Uterus (tissue), 4 donors: ENCODE measurements around the gene MYH14. TPM values are rescaled to one million over a fixed set of nuclear protein-coding genes. Genes with fewer than 3 reads are reported as not detected.

Experiments
- DNase-seq, 2 donors: peaks; one replicate each; pipeline ENCODE4 v3.0.0-alpha.2; 2019 to 2020
- H3K27ac ChIP-seq, 2 donors: fragments of 200-600 bp; sonication (generic); 1 replicate in 1 of 2; 2 replicates in 1 of 2; pipeline ENCODE4 v1.5.1; 2016 to 2018
- H3K27me3 ChIP-seq, 2 donors: fragments of 200-600 bp; sonication (generic); one replicate each; pipeline ENCODE4 v1.5.1; 2018 to 2019; ENCODE audit warnings: control low read depth in 1 of 2
- H3K36me3 ChIP-seq, 2 donors: fragments of 200-600 bp; sonication (generic); one replicate each; pipeline ENCODE4 v1.5.1; 2019; ENCODE audit warnings: control low read depth in 1 of 2
- H3K4me1 ChIP-seq, 2 donors: fragments of 200-600 bp; sonication (generic); one replicate each; pipeline ENCODE4 v1.5.1; 2018 to 2019; ENCODE audit warnings: control low read depth in 1 of 2
- H3K4me3 ChIP-seq, 2 donors: fragments of 200-600 bp; sonication (generic); 1 replicate in 1 of 2; 2 replicates in 1 of 2; pipeline ENCODE4 v1.5.1; 2018 to 2019; ENCODE audit warnings: mild to moderate bottlenecking in 1 of 2
- H3K9me3 ChIP-seq, 2 donors: fragments of 200-600 bp; sonication (generic); one replicate each; pipeline ENCODE4 v1.5.1; 2019; ENCODE audit warnings: control low read depth in 1 of 2
- POLR2A ChIP-seq, 2 donors: fragments of 450-650 bp; IDR thresholded peaks; one replicate each; pipeline ENCODE4 v1.6.1; 2016; ENCODE audit warnings: antibody characterized with exemption in 2 of 2, mild to moderate bottlenecking in 1 of 2, moderate library complexity in 1 of 2
- intact Hi-C: fragments of 100-400 bp; cut with DNase I; formaldehyde crosslinking; loops from one replicate; pipeline ENCODE4 v1.15.1; 2023; ENCODE audit warnings: low total_unique reads
- total RNA-seq, 4 donors: library from RNA; depleted of rRNA in 3 of 4; stranded (reverse); fragments of >200 nt in 3 of 4; gene quantifications; one replicate each; pipeline versions ENCODE4 v1.1.0 to v1.2.4, GENCODE V29; 2014 to 2023
- TF ChIP-seq, protein P1 (sequence below), 4 experiments: fragments of 200-600 bp in 2 of 4; fragments of 450-650 bp in 2 of 4; sonication (generic) in 2 of 4; IDR thresholded peaks; one replicate each; pipeline ENCODE4 v1.5.1; 2016 to 2019; ENCODE audit warnings: antibody characterized with exemption in 4 of 4, mild to moderate bottlenecking in 2 of 4, moderate library complexity in 1 of 4
- donor health status: DM: yes; HTN: yes; CAD: no.

The MYH14 gene
- total RNA-seq, 4 donors from 2014 or later: 0.77 to 22.1 (median 1.4) TPM

DNA sequence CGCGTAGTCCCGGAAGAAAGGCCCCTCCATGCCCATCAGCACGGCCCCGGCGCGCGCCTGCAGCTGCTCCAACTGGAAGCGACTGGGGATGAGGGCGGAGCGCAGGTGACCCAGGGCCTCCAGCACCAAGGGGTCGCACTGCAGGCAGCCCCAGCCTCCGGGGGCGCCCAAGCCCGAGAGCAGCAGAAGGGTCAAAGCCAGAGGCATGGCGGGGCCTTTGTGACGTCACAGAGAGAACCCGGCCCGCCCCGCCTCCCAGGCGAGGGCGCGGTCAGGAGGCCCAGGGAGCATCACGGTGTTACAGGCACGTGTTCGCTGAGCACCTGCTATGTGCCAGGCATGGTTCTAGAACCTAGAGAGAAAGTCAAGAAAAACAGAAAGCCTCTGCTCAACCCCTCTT, 40.4 kb upstream of the MYH14 start, which contains the start of gene IZUMO2:
Gene IZUMO2, minus strand, starts transcription at position 294 of the 400 bp plus-strand sequence. Its CDS starts 87 bp downstream, at position 207.
- H3K27me3 ChIP-seq: no peaks in the 10 kb centered on the region
- TF ChIP-seq, protein P1, sequence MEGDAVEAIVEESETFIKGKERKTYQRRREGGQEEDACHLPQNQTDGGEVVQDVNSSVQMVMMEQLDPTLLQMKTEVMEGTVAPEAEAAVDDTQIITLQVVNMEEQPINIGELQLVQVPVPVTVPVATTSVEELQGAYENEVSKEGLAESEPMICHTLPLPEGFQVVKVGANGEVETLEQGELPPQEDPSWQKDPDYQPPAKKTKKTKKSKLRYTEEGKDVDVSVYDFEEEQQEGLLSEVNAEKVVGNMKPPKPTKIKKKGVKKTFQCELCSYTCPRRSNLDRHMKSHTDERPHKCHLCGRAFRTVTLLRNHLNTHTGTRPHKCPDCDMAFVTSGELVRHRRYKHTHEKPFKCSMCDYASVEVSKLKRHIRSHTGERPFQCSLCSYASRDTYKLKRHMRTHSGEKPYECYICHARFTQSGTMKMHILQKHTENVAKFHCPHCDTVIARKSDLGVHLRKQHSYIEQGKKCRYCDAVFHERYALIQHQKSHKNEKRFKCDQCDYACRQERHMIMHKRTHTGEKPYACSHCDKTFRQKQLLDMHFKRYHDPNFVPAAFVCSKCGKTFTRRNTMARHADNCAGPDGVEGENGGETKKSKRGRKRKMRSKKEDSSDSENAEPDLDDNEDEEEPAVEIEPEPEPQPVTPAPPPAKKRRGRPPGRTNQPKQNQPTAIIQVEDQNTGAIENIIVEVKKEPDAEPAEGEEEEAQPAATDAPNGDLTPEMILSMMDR (IDR thresholded peaks at IDR 0.05): no peak
- TF ChIP-seq POLR2A (IDR thresholded peaks at IDR 0.05): no peak
- no peak within 1 kb of the TSS for H3K27ac ChIP-seq
- DNase-seq: no peak
- no peaks in the 10 kb centered on the region for H3K9me3 ChIP-seq
- intact Hi-C loops: no loop called here
- H3K4me3 ChIP-seq: no peak within 1 kb of the TSS
- no peaks in the 10 kb centered on the region for H3K36me3 ChIP-seq
- H3K4me1 ChIP-seq: no peaks in the 10 kb centered on the region

DNA sequence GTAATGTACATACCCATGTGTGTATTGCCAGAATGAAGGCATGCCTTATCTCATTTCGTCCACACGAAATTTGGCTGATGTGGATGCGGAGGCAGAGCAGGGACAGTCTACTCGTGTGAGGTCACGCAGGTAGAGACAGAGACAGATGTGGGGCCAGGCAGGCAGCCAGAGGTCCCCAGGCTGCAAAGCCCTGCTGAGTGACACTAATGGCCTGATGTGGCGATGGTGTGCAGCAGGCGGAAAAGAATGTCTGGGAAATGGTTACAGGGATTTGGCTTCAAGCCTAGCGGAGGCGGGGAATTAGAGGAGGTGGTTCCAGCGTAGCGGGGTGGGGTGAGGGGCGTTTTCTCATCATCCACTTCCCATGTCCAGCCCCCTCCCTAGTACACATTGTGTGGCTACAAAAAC, 36.1 kb upstream of the MYH14 start:
- TF ChIP-seq, protein P1 (IDR thresholded peaks at IDR 0.05): no peak
- TF ChIP-seq POLR2A (IDR thresholded peaks at IDR 0.05): no peak
- intact Hi-C loops: no loop called here
- no peaks in the 10 kb centered on the region for H3K27me3 ChIP-seq

GRCh38 chr19:50171752-50172151, 31.7 kb upstream of the MYH14 start:
- intact Hi-C loops: no loop called here
- Histone ChIP-seq H3K36me3 (no peaks in the 10 kb centered on the region), H3K4me3 (no peak overlapping the region), H3K27ac (no peak overlapping the region), H3K9me3 (no peaks in the 10 kb centered on the region), H3K4me1 (no peaks in the 10 kb centered on the region), H3K27me3 (no peaks in the 10 kb centered on the region)
- no peak for DNase-seq
- TF ChIP-seq, protein P1 (IDR thresholded peaks at IDR 0.05): no peak
- TF ChIP-seq POLR2A (IDR thresholded peaks at IDR 0.05): no peak

More for the DNA sequence above, 36.1 kb upstream of the MYH14 start:
- no peaks in the 10 kb centered on the region for H3K36me3 ChIP-seq
- H3K27ac ChIP-seq: no peak overlapping the region
- no peaks in the 10 kb centered on the region for H3K4me1 ChIP-seq
- H3K4me3 ChIP-seq: no peak overlapping the region
- no peaks in the 10 kb centered on the region for H3K9me3 ChIP-seq
- DNase-seq: no peak

DNA sequence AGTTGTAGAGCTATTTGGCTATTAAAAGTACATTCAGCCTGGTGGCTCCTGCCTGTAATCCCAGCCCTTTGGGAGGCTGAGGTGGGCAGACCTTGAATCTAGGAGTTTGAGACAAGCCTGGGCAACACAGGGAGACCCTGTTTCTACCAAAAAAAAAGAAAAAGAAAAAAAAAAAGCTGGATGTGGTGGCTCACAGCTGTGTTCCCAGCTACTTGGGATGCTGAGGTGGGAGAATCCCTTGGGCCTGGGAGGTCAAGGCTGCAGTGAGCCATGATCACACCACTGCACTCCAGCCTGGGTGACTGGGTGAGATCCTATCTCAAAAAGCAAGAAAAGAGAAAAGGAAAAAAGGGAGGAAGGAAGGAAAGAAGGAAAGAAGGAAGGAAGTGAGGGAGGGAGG, 30.7 kb upstream of the MYH14 start:
- TF ChIP-seq, protein P1 (IDR thresholded peaks at IDR 0.05): no peak
- TF ChIP-seq POLR2A (IDR thresholded peaks at IDR 0.05): no peak
- no peak for DNase-seq
- Histone ChIP-seq H3K4me3 (no peak overlapping the region), H3K27ac (no peak overlapping the region), H3K27me3 (no peaks in the 10 kb centered on the region), H3K4me1 (no peaks in the 10 kb centered on the region), H3K9me3 (no peaks in the 10 kb centered on the region), H3K36me3 (no peaks in the 10 kb centered on the region)
- intact Hi-C loops: no loop called here

- Histone ChIP-seq H3K36me3 (no peaks in the 10 kb centered on the region), H3K4me1 (no peaks in the 10 kb centered on the region), H3K4me3 (no peak overlapping the region), H3K27me3 (no peaks in the 10 kb centered on the region), H3K27ac (no peak overlapping the region), H3K9me3 (no peaks in the 10 kb centered on the region)
- TF ChIP-seq, protein P1 (IDR thresholded peaks at IDR 0.05): no peak
- TF ChIP-seq POLR2A (IDR thresholded peaks at IDR 0.05): no peak
- DNase-seq: no peak
- intact Hi-C loops: no loop called here
These were observed 30.3 kb upstream of the MYH14 start for GRCh38 chr19:50173127-50173526.
